ENCODE results near the gene KRT6A.
"Not testable (repeated sequence)": the region's sequence is repeated elsewhere in the genome, so short reads cannot be mapped to it uniquely, and the experiment has no call there.

GRCh38 chr12:52487744-52488443 lies 5.2 kb downstream of the KRT6A start:
- TF ChIP-seq POLR2A (IDR thresholded peaks at IDR 0.05); CTCF (IDR thresholded peaks at IDR 0.05 in 4 of 5, conservative IDR thresholded peaks at IDR 0.05 in 1 of 5): not testable (repeated sequence)

Data from gastrocnemius medialis (tissue), 4 donors.